ENCODE results near the gene KRTAP6-1. TPM values are rescaled to one million over a fixed set of nuclear protein-coding genes. Genes with fewer than 3 reads are reported as not detected.

KRTAP6-1 gene
- total and polyA plus RNA-seq, 12 donors: not detected

GRCh38 chr21:30582870-30583269, 30.9 kb downstream of the KRTAP6-1 start:
- 64 to 65% methylated on average over 1 of the region's 1 CpG for WGBS, 2 donors
- no peak for ATAC-seq
- Histone ChIP-seq H3K27me3 (no peaks in the 10 kb centered on the region), H3K4me3 (no peak overlapping the region), H3K36me3 (no peaks in the 10 kb centered on the region), H3K27ac (no peak overlapping the region), H3K9me3 (no peaks in the 10 kb centered on the region), H3K4me1 (no peaks in the 10 kb centered on the region)
- TF ChIP-seq CTCF (IDR thresholded peaks at IDR 0.05): no peak
- intact Hi-C loops (cut with DNase I): no loop called here
- no peak for DNase-seq

- ATAC-seq (no peak), DNase-seq (no peak)
- no peaks in the 10 kb centered on the region for H3K27me3 ChIP-seq
- no peaks in the 10 kb centered on the region for H3K36me3 ChIP-seq
- H3K9me3 ChIP-seq: no peaks in the 10 kb centered on the region
- H3K27ac ChIP-seq: no peak overlapping the region
- no peaks in the 10 kb centered on the region for H3K4me1 ChIP-seq
- H3K4me3 ChIP-seq: no peak overlapping the region
- intact Hi-C loops (cut with DNase I): no loop called here
- WGBS, 2 donors: 50 to 55% methylated on average over 3 of the region's 3 CpGs
- no peak for TF ChIP-seq CTCF (IDR thresholded peaks at IDR 0.05)
Observed at GRCh38 chr21:30580132-30580531, 33.6 kb downstream of the KRTAP6-1 start.

GRCh38 chr21:30579346-30579745, 34.4 kb downstream of the KRTAP6-1 start:
- Histone ChIP-seq H3K36me3 (no peaks in the 10 kb centered on the region), H3K27ac (no peak overlapping the region), H3K27me3 (no peaks in the 10 kb centered on the region), H3K4me3 (no peak overlapping the region), H3K9me3 (no peaks in the 10 kb centered on the region), H3K4me1 (no peaks in the 10 kb centered on the region)
- TF ChIP-seq CTCF (IDR thresholded peaks at IDR 0.05): no peak
- DNase-seq (no peak), ATAC-seq (no peak)
- intact Hi-C loops (cut with DNase I): no loop called here
- 28 to 33% methylated on average over 1 of the region's 1 CpG for WGBS, 2 donors

GRCh38 chr21:30577766-30578165, 36.0 kb downstream of the KRTAP6-1 start:
- Histone ChIP-seq H3K27ac (no peak overlapping the region), H3K9me3 (no peaks in the 10 kb centered on the region), H3K36me3 (no peaks in the 10 kb centered on the region), H3K27me3 (no peaks in the 10 kb centered on the region), H3K4me1 (no peaks in the 10 kb centered on the region), H3K4me3 (no peak overlapping the region)
- TF ChIP-seq CTCF (IDR thresholded peaks at IDR 0.05): no peak
- no peak for ATAC-seq
- intact Hi-C loops (cut with DNase I): no loop called here
- DNase-seq: no peak

GRCh38 chr21:30567617-30568016, 46.1 kb downstream of the KRTAP6-1 start:
- DNase-seq (no peak), ATAC-seq (peak in 4 of 8 donors; percentile 19 to 88 (median 54))
- Histone ChIP-seq H3K4me1 (no peaks in the 10 kb centered on the region), H3K9me3 (no peaks in the 10 kb centered on the region), H3K27me3 (no peaks in the 10 kb centered on the region), H3K4me3 (no peak overlapping the region), H3K36me3 (no peaks in the 10 kb centered on the region), H3K27ac (peak overlapping the region in 3 of 10 donors; percentile 7 to 36 (median 25))
- TF ChIP-seq CTCF (IDR thresholded peaks at IDR 0.05): no peak
- intact Hi-C loops (cut with DNase I): loop anchor here in 1 of 10 donors (10.0 kb wide), 1 partner anchor 63 kb away; the partner anchor contains the start of gene KRTAP19-5

Data from heart right ventricle (tissue), 16 donors.